Umbilical cord (tissue), 2 donors: Measurements from ENCODE around the gene CNTNAP1. TPM values are rescaled to one million over a fixed set of nuclear protein-coding genes. Genes with fewer than 3 reads are reported as not detected.
A peak's percentile ranks its signal among the peaks of the same experiment; 100 is the strongest.

Experiments used
- DNase-seq: peaks from one replicate; pipeline ENCODE4 v3.0.0-alpha.2; 2015; ENCODE audit warnings: low spot score
- total RNA-seq: library from RNA; depleted of rRNA; stranded (reverse); fragments of >200 nt; gene quantifications from one replicate; pipeline ENCODE4 v1.2.3, GENCODE V29; 2014; ENCODE audit warnings: low replicate concordance; ENCODE audit not compliant: insufficient read depth

The CNTNAP1 gene
- total RNA-seq, 1 donor from 2014 or later: 5.1 TPM

DNA sequence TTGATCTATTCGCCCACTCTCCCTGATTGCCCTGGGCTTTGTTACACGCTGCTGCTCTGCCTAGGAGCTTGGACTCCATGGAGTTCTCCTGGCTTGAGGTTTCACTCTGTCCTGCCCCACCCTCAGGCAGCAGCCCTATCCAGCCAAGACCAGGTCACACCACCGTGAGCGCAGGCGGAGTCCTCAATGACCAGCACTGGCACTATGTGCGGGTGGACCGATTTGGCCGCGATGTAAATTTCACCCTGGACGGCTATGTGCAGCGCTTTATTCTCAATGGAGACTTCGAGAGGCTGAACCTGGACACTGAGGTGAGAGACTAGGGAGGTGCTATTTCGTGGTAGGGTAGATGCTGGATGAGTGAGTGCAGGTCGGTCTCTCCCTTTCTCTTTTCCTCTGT lies 3.5 kb downstream of the CNTNAP1 start:
- no peak for DNase-seq

DNA sequence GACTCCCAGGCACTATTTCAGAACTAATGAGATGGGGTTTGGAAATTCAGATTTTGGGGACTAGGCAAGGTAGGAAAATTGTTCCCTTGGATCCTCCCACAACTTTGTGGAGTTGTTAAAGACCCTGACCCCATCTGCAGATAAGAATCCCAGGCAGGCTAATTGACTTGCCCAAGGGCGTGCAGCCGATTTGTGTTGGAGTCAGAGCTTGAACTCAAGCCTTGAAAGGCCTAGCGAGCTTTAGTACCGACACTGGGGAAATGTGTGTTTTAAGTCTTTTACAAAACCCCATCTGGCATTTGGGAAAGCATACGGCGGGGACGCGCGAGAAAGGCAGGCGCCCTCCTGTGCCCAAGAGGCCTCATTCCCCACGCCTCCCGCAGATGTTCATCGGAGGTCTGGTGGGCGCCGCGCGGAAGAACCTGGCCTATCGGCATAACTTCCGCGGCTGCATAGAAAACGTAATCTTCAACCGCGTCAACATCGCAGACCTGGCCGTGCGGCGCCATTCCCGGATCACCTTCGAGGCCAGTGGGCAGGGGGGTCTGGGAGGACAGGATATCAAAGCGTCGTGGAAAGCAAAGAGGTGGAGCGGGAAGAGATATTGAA lies 4.3 kb downstream of the CNTNAP1 start:
- no peak for DNase-seq

DNA sequence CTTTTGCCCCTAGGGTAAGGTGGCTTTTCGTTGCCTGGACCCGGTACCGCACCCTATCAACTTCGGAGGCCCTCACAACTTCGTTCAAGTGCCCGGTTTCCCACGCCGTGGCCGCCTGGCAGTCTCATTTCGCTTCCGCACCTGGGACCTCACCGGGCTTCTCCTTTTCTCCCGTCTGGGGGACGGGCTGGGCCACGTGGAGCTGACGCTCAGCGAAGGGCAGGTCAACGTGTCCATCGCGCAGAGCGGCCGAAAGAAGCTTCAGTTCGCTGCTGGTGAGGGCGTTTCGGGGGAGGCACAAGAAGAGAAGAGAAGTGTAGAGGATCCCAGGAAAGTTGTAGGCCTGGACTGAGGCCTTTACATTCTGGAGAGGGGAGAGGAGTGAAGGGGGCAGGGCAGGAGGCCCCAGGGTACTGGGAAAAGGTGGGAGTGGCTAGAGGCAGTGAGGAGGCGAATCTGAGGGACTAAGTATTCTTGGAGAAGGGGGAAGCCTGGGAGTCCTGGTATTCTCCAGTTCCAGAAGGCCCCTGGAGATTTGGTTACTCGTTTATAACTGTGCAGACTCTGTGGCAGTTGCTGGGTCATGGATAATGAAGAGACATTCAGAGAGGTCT lies 5.5 kb downstream of the CNTNAP1 start:
- peak; percentile 82 for DNase-seq

DNA sequence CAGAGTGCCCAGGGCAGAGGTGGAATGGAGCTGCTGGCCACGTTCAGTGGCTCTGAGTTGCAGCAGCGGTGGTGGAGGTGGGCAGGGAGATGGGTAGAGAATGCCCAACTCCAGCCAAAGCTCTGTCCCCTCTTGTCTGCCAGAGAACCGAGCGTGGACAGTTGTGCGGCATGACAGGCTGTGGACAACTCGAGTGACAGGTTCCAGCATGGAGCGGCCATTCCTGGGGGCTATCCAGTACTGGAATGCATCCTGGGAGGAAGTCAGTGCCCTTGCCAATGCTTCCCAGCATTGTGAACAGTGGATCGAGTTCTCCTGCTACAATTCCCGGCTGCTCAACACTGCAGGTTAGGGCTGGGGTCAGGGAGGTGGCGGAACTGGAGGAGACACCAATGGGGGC lies 8.3 kb downstream of the CNTNAP1 start:
- DNase-seq: no peak

DNA sequence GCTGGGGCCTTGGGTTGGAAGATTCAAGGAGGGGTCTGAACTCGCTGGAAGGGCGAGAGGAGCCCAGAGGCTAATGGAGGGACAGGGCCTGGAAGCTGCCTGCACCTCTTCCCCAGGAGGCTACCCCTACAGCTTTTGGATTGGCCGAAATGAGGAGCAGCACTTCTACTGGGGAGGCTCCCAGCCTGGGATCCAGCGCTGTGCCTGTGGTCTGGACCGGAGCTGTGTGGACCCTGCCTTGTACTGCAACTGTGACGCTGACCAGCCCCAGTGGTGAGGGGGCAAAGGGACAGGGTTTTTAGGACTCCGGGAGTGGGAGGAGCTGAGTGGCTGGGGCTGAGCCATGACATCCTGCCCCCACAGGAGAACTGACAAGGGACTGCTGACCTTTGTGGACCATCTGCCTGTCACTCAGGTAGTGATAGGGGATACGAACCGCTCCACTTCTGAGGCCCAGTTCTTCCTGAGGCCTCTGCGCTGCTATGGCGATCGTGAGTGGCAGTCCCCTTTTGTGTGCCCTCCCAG lies 8.8 kb downstream of the CNTNAP1 start:
- no peak for DNase-seq

DNA sequence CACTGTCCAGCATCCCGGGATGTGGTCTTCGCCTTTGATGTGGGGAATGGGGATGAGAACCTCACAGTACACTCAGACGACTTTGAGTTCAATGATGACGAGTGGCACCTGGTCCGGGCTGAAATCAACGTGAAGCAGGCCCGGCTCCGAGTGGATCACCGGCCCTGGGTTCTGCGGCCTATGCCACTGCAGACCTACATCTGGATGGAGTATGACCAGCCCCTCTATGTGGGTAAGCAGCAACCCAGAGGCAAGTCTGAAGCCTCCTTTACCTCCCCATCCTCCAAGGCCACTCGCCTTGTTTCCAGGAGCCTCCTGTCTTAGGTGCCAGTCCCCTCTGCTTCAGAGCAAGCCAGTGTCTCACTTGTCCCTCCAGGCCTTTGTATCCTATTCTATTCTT lies 10.2 kb downstream of the CNTNAP1 start:
- DNase-seq: no peak

DNA sequence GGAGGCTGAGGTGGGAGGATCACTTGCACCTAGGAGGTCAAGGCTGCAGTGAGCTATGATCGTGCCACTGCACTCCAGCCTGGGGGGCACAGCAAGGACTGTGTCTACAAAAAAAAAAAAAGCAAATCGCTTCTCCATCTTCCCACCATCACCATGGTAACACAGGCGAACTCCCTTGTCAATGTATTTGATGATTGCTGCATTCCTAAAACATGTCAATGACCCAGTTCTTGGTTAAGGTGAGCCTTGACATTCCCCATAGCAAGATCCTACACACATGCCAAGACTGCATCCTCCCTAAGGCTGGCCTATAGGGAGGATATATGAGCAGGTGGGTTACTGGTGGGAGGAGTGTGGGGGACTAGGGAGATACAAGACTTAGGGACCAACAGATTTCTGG lies 12.2 kb downstream of the CNTNAP1 start:
- no peak for DNase-seq

DNA sequence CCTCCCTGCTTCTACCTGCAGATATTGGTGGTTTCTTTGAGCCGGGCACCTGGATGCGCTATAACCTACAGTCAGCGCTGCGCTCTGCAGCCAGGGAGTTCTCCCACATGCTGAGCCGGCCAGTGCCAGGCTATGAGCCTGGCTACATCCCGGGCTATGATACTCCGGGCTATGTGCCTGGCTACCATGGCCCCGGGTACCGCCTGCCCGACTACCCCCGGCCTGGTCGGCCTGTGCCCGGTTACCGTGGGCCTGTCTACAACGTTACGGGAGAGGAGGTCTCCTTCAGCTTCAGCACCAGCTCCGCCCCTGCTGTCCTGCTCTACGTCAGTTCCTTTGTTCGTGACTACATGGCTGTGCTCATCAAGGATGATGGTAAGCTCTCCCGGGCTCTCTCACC lies 13.2 kb downstream of the CNTNAP1 start:
- DNase-seq: no peak

DNA sequence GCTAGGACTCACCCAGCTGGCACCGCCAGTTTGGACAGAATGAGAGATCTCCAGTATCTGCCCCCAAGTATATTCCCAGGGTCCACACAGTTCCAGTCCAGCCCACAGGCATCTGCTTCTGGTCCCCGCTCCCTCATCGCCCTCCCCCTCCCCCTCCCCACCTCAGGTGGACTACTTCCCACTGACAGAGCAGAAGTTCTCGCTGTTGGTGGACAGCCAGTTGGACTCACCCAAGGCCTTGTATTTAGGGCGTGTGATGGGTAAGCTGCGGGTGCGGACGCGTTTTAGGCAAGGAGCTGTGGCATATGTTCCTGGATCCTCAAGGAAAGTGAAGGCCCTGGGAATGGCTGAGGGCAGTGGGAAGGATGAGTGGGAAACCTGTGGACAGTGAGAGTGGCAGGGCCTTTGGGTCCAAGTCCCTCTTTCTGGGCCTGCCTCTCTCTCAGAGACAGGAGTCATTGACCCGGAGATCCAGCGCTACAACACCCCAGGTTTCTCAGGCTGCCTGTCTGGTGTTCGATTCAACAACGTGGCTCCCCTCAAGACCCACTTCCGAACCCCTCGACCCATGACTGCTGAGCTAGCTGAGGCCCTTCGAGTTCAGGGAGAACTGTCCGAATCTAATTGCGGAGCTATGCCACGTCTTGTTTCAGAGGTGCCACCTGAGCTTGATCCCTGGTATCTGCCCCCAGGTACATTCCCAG lies 14.9 kb downstream of the CNTNAP1 start:
- no peak for DNase-seq

DNA sequence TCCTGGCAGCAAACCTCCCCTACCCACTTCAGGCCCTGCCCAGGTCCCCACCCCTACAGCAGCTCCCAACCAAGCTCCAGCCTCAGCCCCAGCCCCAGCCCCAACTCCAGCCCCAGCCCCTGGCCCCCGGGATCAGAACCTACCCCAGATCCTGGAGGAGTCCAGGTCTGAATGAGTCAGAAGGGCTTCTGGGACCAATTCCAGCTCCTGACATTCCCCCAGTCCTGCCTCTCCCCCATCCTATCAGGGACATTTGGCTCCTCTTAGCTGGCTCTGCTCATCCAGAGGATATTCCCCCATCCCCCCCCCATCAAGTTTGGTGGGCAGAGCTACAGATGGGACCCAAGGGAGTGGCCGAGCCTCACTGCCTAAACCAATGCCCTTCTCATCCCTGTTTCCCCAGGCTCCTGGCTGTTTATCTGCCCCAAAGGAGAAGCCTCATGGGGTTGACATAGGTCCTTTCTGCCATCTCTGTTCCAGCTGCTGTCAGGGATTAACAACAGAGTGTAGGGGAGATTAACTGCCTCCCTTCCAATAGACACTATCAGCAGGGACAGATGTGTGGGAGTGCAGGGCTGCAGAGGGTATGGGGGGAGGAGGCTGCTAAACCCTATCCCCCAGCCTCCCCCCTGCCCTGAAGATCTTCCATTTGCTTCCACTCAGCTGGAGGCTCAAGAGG lies 16.5 kb downstream of the CNTNAP1 start:
- DNase-seq: peak; percentile 95

DNA sequence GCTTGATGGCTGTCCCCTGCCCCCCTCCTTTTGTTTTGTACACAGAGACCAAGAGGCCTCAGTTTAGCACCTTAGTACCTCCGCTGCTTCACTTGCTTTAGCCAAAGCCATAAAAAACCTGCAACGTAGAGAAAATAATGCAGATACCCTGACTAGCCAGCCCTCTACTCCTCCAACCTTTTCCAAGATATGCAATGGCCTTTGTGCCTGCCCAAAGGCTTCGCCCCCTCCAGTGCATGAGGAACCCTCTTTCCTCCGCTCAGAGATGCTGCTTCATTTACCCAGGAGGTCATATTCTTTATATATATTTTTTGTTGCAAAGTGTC lies 17.0 kb downstream of the CNTNAP1 start:
- no peak for DNase-seq

DNA sequence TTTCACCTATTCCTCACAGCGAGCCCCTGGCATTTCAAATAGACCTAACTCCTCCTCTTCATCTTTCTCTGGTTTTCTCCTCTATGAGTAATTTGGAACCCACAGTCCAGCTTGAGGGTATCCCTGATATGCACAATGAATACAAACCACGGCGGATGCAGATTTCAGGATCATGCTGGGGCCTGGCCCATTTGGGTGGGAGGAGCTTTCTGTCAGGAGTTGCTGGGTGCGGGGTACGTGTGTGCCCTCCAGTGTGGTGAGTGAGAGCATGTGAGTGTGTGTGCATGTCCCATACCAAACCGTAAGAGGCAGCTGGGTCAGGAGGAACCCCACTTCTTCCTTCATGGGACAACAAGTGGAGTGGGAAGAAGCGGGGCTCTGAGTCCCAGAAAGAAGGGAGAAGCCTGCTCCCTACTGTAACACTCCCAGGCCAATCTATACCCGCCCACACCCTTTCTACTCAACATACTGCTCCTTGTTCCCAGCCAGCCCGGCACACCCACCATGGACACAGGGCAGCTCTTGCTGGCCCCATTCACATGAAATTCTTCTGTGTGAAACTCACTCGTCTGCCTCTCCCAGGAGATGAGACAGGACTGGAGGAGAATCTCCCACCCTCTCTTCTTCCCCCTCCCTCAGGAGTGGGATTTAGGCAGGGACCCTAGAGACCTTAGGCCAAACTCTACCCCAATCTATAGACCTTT lies 18.4 kb downstream of the CNTNAP1 start:
- no peak for DNase-seq

DNA sequence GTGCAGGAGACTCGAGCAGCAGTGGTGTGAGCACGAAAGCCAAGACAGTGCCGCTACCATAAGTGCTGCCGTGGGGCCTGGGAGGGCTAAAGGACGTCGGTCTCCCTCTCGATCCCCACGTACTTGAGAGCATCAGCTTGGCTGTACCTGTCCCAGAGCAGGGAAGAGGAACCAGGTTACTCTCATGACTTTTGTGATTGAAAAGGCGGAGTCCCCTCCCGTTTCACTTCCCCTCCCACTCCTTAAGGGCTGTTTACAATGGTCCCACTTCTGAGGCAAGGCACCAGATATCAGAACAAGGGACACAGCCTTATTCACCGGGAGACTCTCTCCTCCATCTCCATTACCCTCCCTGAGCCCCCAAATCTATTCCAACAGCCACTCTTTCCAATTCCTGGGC lies 20.1 kb downstream of the CNTNAP1 start:
- no peak for DNase-seq

DNA sequence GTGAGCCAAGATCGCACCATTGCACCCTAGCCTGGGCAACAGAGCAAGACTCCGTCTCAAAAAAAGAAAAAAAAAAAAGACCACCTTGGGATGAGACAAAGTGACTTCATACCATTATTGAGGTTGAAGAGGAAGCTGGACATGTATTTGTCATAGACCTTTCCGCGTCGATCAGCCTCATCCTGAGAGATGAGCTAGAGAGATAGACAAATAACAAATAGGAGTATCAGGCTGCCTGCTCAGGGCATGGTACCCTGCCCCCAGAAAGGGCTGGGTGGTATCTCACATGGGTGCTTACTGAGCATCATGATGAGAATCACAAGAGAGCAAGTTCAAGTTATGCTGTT lies 22.1 kb downstream of the CNTNAP1 start:
- DNase-seq: no peak

DNA sequence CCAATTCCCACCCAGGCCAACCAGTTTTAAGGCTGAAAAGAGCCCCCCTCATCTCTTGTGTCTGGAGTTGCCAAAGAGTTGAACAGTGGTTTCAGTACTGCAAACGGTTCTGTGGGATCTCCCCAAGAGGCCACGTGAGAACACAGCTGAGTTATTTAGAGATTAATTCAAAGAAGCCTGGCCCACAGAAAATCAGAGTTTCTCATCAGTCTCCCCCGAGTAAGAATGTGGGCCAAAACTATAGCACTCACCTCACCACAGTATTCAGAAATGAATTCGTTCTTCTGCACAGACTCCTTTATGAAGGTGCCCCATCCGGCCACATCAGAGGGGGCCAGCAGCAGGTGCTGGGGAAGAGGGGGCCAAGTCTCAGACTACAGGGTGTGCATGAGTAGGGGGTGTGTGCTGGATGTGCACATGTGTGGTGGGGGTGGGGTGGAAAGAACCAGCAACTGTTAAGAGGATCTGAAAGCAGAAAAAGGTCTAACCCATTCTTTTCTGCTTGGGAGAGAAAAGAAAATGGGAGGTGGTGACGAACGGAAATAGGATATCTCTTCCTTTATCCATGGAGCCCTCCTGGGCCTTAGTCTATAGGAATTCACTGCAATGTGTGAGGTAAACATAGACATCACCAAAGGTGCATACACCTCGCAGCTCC lies 22.6 kb downstream of the CNTNAP1 start:
- no peak for DNase-seq

DNA sequence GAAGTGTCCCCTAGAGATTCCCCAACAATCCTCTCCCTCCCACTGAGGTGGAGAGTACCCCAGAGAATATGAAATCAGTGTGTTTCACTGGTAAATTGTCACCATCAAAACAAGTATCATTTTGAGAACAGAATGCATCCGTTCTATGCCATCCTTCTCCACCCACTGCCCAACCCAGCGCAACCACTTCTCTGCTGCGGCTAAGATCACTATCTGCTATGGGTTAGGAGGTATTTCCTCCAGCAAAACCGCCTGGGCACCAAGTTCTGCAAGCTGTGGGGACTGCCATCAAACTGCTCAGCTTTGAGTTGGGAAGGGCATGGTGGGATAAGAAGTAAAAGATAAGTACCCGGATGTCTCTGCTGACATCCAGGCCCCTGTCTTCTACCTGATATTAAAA lies 24.4 kb downstream of the CNTNAP1 start:
- DNase-seq: no peak

DNA sequence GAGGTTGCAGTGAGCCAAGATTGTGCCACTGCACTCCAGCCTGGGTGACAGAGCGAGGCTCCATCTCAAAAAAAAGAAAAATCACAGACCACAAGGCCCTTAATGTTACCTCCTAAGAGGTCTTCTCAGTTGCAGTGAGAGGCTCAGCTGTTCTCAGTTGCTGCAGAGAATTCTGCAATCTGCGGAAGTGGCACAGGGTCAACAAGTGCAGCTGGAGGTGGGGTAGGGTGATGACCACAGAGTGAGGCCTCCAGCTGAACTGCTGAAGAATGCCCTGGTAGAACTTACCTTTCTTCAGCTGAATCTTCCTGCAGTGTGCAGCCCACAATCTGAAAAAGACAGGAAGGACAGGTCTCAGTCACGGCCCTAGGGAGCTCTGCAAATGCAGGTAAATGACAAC lies 26.3 kb downstream of the CNTNAP1 start:
- no peak for DNase-seq

DNA sequence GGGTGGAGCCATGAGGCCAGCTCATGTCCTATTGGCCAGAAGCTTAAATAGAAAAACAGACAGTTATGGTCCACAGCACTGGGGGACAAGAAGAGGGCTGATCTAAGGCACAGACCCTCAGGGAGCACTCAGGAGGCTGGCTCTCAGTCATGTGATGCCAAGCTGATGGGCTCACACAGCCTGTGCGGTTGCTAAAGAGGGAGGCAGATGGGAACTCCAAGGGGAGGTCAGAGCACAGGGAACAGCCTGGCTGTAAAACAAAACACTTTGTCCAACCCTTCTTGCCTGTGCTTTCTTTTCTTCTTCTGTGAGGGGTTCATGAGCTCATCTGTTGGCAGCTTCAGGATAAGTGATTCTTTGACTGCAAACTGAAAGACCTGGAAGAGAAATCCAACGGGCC lies 27.2 kb downstream of the CNTNAP1 start:
- DNase-seq: no peak

DNA sequence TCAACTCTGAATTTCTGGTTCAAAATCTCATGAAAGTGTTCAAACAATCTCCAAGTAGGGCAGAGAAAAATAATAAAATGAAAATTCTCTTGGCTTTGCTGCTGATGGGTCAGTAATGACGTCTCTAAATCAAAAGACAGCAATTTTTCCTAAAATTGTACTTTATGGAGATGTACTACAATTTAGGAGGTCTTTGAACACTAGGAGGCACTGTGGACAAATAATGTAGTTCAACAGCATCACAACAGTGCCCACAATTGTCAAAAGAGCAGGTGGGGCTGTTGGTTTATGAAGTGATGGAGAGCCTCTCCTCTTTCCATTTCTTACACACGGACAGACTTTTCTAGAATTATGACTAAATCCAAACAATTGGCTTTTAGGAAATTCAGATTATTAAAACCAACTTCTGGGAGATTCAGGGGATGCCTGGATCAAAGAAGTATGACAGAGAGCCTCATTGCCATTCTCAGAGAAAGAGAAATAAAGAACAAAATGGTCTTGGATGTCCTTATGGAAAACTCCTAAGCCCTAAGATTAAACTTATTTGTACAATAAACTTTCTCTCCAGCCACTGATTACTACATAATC lies 38.8 kb downstream of the CNTNAP1 start:
- DNase-seq: peak; percentile 78

DNA sequence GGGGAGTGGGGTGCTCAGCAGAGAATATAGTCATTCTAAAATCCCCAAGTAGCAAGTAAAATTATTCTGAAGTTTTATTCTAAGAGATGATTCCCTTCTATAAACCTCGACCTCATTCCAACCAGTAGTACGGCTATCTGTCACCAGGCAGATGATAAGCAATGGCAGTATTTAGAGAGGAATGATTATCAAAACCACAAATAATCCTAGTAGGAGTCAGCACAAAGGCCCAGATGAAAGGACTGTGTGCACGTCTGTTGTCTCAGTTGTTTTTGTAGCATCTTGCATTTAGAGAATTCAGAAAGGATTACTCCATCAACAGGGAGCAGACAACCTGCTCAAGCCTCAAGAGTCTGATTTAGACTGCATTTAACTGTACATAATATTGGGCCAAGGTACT lies 41.3 kb downstream of the CNTNAP1 start:
- no peak for DNase-seq

DNA sequence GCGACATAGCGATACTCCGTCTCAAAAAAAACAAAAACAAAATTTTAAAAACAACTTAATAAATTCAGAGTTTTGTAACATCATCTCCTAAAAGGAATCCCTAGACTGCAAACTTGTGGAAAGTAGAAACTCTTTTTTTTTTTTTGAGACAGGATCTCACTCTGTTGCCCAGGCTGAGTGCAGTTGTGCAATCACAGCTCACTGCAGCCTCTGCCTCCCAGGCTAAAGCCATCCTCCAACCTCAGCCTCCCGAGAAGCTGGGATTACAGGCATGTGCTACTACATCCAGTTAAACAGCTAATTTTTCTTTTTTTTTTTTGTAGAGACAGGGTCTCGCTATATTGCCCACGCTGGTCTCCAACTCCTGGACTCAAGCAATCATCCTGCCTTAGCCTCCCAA lies 42.8 kb downstream of the CNTNAP1 start:
- no peak for DNase-seq
